HG02759 (cell line): ENCODE data around the gene OR4F3.
"Not testable (repeated sequence)": the region's sequence is repeated elsewhere in the genome, so short reads cannot be mapped to it uniquely, and the experiment has no call there.

Experiments
- ATAC-seq: cut with Tn5 transposase; IDR thresholded peaks from one replicate; pipeline ENCODE4 v1.9.1; 2021; ENCODE audit warnings: mild to moderate bottlenecking, moderate library complexity; ENCODE audit not compliant: unreplicated experiment

Gene OR4F3

GRCh38 chr5:181366968-181367367 lies at the start of gene OR4F3:
TSS of gene OR4F3 (plus strand) at chr5:181367268.
- not testable (repeated sequence) for ATAC-seq
